ENCODE results near the gene COL24A1. TPM values are rescaled to one million over a fixed set of nuclear protein-coding genes. Genes with fewer than 3 reads are reported as not detected.

Gene COL24A1
- total and polyA plus RNA-seq, 2 donors (not counting 3 experiments of a cell fraction or from before 2014, with no cell fraction given), result 0.03 TPM; not detected in 1

DNA sequence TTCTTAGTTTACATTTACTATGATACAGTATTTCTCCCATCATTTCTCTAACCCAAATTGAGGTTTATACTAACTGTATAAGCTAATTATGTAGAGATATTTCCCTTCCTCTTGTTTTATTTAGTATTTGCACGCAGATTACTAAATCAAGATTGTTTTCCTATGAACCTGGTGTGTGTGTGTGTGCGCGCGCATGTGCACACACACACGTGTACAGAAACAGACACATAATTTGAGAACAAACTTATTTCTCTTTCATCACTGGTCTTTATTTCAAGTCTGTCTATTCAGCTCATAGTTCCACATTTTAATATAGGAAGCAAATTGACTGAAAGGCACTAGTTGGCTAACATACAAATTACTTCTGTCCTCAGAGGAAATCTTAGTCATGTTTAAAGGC, 19.7 kb upstream of the COL24A1 start:
- intact Hi-C loops (cut with micrococcal nuclease), result no loop called here
- H3K79me2 ChIP-seq (ENCODE audit: control insufficient read depth, insufficient read depth, low read length), result no peaks in the 10 kb centered on the region
- H3K4me2 ChIP-seq (ENCODE audit: insufficient read depth, low read length), result no peak overlapping the region
- FAIRE-seq, result no peak
- H3K27ac ChIP-seq (ENCODE audit: insufficient read depth, low read depth, low read length), result no peak overlapping the region
- peak; percentile 11 for DNase-seq (ENCODE audit: low read depth, low spot score)
- H3K9me1 ChIP-seq (replicated peaks; ENCODE audit: control insufficient read depth, extremely low read depth, insufficient read depth, low read length), result no peaks in the 10 kb centered on the region
- no peaks in the 10 kb centered on the region for H3K4me1 ChIP-seq (ENCODE audit: control insufficient read depth, extremely low read depth, insufficient read depth, low read length)
- H3K9ac ChIP-seq (replicated peaks; ENCODE audit: extremely low read depth, insufficient read depth, low read length), result no peak overlapping the region
- H2AFZ ChIP-seq (ENCODE audit: low read depth, low read length), result no peak overlapping the region
- H3K27me3 ChIP-seq (ENCODE audit: control insufficient read depth in 2 of 2, insufficient read depth in 2 of 2, low read length in 2 of 2), result peaks cover 1 to 4% of the 10 kb centered on the region in 2 experiments
- no peak overlapping the region for H3K4me3 ChIP-seq (replicated peaks in 1 of 3; ENCODE audit: insufficient read depth in 1 of 3, low read depth in 1 of 3, low read length in 3 of 3)
- POLR2A ChIA-PET, result no interaction called here
- CTCF ChIA-PET, result interaction anchor here (0.8 to 1.6 kb wide), 3 partner anchors 10 to 157 kb away, joined by 3 to 5 read pairs (median 3); no protein-coding TSS in a partner anchor
- no TSS peak for BruUV-seq (replicated peaks)
- H4K20me1 ChIP-seq (replicated peaks; ENCODE audit: control insufficient read depth, extremely low read depth, insufficient read depth, low read length), result no peaks in the 10 kb centered on the region
- dilution Hi-C loops (cut with MboI; ENCODE audit: extremely low pct_ligation_motif_present, low sequenced_read_pairs), result no loop called here
- no peaks in the 10 kb centered on the region for H3K36me3 ChIP-seq (ENCODE audit: control insufficient read depth in 2 of 2, extremely low read depth in 1 of 2, insufficient read depth in 2 of 2, low read length in 2 of 2)
- no peaks in the 10 kb centered on the region for H3K9me3 ChIP-seq (replicated peaks; ENCODE audit: control insufficient read depth, insufficient read depth, low read length)
- no peak for TF ChIP-seq POLR2AphosphoS5 (IDR thresholded peaks at IDR 0.05; ENCODE audit: insufficient read depth, low read depth, low read length)
- no peak for TF ChIP-seq POLR2A (IDR thresholded peaks at IDR 0.05; ENCODE audit: low read depth, low read length)
- TF ChIP-seq, protein P1, sequence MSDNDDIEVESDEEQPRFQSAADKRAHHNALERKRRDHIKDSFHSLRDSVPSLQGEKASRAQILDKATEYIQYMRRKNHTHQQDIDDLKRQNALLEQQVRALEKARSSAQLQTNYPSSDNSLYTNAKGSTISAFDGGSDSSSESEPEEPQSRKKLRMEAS (IDR thresholded peaks at IDR 0.05; ENCODE audit: insufficient read depth, insufficient read length), result no peak
- TF ChIP-seq, protein P2, sequence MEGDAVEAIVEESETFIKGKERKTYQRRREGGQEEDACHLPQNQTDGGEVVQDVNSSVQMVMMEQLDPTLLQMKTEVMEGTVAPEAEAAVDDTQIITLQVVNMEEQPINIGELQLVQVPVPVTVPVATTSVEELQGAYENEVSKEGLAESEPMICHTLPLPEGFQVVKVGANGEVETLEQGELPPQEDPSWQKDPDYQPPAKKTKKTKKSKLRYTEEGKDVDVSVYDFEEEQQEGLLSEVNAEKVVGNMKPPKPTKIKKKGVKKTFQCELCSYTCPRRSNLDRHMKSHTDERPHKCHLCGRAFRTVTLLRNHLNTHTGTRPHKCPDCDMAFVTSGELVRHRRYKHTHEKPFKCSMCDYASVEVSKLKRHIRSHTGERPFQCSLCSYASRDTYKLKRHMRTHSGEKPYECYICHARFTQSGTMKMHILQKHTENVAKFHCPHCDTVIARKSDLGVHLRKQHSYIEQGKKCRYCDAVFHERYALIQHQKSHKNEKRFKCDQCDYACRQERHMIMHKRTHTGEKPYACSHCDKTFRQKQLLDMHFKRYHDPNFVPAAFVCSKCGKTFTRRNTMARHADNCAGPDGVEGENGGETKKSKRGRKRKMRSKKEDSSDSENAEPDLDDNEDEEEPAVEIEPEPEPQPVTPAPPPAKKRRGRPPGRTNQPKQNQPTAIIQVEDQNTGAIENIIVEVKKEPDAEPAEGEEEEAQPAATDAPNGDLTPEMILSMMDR (IDR thresholded peaks at IDR 0.05; ENCODE audit: extremely low read depth in 1 of 2, insufficient read depth in 1 of 2, low read depth in 1 of 2, low read length in 2 of 2), result no peak
- no peak for TF ChIP-seq MYC (IDR thresholded peaks at IDR 0.05; ENCODE audit: low read depth, low read length)
- TF ChIP-seq EZH2 (IDR thresholded peaks at IDR 0.05; ENCODE audit: borderline replicate concordance, low read depth, low read length, severe bottlenecking), result no peak
- TF ChIP-seq JUN (IDR thresholded peaks at IDR 0.05; ENCODE audit: borderline replicate concordance, insufficient read depth, insufficient read length, low read depth), result no peak
- TF ChIP-seq FOS (IDR thresholded peaks at IDR 0.05; ENCODE audit: borderline replicate concordance, insufficient read depth, low read length), result no peak
- TF ChIP-seq GATA2 (IDR thresholded peaks at IDR 0.05; ENCODE audit: insufficient read depth, insufficient read length, low read depth, low read length), result no peak

All from endothelial cell of umbilical vein (primary cell).